HG02798 (cell line): ENCODE measurements around the gene SUN1.

Experiments
- ATAC-seq: cut with Tn5 transposase; IDR thresholded peaks from one replicate; pipeline ENCODE4 v1.9.1; 2021; ENCODE audit warnings: mild to moderate bottlenecking; ENCODE audit not compliant: unreplicated experiment, poor library complexity

SUN1 gene

GRCh38 chr7:875476-876076 is 43.3 kb downstream of the SUN1 start:
- no peak for ATAC-seq

GRCh38 chr7:876077-876971 is 44.0 kb downstream of the SUN1 start, which contains the start of gene GET4:
Gene GET4 (plus strand): TSS chr7:876554. CDS start chr7:876646, 92 bp downstream.
- peak; percentile 85 for ATAC-seq

GRCh38 chr7:876972-877311 is 44.7 kb downstream of the SUN1 start:
- ATAC-seq = peak; percentile 18

DNA sequence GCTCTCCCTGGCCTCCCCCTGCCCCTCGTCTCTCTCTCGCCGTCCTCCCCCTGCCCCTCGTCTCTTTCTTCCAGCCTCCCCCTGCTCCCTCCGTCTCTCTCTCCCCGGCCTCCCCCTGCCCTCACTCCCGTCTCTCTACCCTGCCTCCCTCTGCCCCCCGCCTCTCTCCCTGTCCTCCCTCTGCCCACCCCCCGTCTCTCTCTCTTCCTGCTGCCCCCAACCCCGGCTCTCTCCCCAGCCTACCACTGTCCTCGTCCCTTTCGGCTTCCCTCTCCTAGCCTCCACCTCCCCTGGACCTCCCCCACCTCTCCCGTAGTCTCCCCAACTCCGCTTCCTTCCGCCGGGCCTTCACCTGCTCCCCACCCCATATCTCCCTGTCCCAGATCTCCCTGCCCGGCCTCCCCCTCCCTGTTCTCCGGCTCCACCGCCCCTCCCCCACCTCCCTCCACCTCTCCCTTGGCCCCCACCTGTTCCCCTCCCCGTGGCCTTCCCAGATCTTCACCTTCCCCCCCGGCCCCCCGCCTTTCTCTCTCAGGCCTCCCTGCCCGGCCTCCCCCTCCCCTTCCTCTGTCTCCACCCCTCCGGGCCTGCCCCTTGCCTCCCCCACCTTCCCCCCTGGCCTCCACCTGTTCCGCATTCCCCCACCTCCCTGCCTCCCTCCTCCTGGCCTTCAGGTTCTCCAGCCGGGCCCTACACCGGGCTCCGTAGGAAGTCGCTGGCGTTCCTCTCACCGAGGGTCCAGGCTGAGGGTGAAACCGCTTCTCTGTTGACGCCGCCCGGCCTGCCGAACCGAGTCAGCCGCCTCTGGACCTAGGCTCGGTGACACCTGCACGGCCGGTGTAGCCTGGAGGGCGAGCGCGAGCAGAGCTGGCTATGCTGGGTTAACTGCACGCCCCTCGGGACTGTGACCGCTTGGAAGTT is 45.3 kb downstream of the SUN1 start:
- ATAC-seq = no peak

DNA sequence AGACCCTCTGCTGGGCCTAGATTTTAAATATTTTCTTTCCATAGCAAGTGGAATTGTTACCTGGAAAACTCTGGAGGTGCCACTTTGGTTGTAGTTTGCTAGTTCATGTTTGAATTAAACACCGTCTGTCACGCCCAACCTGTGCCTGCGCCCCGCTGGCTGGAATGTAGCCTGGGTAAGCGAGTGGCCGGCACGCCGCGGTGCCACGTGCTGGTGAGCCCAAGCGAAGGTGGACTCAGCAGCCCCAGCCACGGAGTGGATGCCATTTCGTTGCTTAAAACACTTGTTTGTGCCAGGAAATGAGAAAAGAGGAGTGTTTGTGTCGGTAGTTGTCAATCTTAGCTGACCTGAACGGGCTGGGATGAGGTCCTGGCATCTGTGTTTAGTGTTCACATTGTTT is 46.8 kb downstream of the SUN1 start:
- no peak for ATAC-seq

DNA sequence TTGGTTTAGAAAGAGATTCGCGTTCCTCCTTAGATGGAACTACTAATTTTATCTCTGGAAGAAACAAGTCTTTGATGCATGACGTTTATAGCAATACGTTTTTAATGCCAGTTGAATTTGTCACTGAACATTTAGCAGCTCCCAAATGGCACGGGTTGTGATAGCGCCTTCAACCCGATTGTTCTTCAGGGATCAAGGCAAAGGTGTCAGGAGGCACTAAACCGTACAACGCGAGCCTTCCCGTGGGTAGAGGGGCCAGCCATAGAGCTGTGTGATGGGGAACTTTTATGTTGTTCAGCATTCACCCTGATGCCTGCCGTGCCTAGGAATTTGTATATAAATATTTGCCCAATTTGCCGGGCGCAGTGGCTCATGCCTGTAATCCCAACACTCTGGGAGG is 47.4 kb downstream of the SUN1 start:
- ATAC-seq = no peak

- no peak for ATAC-seq
Measured at GRCh38 chr7:880450-880849, 48.2 kb downstream of the SUN1 start.

GRCh38 chr7:881441-882234 is 49.4 kb downstream of the SUN1 start:
- ATAC-seq = no peak

DNA sequence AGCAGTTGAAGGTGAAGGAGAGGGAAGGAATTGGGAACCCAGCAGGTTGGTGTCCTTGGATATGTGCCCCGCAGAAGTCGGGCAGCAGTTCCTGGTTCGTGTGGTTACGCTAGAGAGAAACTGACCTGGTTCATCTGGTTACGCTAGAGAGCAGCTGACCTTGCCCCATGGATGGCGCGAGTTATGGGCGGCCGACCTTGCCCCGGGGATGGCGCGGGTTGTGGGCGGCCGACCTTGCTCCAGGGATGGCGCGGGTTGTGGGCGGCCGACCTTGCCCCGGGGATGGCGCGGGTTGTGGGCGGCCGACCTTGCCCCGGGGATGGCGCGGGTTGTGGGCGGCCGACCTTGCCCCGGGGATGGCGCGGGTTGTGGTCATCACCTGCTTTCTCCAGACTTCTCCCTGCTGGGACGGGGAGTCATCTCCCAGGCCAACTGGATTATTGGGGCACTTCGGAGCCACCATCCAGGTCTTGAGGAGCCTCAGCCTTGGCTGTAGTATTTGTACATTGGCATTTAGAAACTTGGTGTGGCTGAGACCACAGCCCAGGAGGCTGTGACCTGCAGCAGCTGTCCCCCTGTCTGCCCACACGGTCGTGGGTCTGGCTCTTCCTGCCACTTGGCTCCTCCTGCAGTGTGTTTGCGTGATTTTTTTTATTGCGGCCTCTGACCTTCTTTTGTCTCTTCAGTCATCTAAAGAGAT is 50.2 kb downstream of the SUN1 start:
- ATAC-seq = no peak

GRCh38 chr7:883055-884021 is 51.1 kb downstream of the SUN1 start:
- ATAC-seq = no peak

DNA sequence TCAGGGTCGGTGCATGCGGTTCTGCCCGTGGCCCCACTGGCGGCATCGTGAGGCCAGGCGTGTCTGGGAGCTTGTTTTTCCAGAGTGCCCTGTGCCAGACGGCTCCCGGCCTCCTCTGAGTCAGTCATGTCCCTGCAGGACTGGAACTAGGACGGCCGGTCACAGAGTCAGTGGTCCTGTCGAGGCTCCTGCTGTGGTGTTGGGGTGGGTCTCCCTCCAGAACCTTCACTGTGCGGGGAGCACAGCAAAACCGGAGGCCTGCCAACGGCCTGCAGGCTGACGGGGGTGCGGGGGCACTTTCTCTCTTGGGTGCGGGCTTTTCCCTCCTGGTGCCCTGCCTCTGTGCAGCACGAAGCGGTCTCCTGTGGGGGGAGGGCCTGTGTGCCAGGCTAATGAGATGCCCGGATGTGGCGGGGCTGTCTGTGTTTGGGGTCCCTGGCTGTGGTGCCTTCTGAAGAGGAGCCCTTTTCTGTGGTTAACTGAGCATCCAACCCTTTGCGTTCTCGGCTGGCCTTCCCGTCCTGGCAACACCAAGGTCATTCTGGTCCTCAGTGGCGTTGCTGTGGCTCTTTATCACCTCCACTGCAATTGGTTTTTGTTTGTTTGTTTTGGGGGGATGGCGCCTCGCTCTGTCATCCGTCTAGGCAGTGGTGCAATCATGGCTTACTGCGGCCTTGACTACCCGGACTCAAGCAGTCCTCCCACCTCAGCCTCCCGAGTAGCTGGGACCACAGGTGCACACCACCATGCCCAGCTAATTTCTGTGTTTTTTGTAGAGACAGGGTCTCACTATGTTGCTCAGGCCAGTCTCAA is 52.1 kb downstream of the SUN1 start:
- ATAC-seq = no peak

- ATAC-seq = no peak
Measured at GRCh38 chr7:885261-885892, 53.1 kb downstream of the SUN1 start.

DNA sequence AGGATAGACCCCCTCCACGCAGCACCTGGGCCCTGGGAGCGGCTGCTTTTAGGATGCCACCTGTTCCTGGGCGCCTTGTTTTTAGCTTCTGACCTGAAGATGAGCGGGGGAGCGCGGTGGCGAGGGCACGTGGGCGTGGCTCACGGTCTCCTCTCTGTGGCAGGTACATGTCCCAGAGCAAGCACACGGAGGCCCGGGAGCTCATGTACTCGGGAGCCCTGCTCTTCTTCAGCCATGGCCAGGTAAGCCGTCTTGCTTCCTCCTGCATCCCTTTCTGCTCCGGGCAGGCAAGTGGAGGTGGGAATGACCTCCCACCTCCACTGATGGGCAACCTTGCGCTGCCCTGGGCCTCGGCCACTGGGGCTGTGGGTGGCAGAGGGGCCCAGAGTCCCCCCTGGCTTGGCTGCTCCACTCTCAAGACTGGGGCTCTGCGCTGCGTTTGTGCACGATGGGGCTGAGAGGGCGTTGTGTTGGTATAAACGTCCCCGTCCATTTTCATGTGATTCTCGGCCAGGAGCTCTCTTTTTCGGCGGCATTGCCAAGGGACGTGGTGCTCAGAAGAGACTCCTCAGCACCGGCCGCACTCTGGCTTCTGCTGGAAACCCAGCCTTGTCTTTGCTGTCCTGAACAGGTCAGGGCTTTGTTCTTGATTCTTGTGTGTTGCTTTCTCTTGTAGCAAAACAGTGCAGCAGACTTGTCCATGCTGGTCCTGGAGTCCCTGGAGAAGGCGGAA is 53.8 kb downstream of the SUN1 start:
- no peak for ATAC-seq

DNA sequence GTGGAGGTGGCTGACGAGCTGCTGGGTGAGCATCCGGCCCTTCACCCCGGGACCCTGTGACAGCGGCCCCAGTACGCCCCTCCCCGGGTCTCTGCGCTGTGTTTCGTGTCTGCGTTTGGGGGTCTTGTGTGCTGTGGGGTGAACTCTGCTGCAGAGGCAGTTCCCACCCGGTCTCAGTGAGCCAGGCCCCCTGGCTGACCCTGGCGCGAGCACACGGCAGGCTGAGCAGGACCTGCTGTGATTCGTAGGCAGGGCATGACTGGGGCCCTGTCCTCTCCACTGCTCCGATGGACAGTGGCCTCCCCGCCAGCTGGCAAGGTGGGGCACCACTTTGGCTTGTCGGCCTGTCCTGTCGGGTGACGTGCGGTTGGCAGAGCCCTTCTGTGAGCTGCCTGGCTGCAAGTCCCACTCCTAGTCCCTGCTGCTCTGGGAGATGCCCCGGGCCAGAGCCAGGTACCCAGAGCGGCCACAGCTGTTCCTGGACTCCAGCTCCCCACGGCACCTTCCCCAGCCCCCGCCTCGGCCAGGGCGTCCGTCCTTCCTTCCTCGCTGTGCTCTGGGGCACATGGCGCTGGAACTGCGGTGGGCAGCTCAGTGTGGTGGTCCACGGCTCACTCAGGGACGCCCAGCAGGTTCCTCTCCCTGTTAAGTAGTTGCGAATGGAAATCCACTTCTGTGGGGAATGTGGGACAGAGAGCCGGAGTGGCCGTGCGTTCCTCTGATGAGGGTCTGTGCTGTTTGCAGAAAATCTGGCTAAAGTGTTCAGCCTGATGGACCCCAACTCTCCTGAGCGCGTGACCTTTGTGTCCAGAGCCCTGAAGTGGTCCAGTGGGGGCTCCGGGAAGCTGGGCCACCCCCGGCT is 54.6 kb downstream of the SUN1 start:
- no peak for ATAC-seq

- no peak for ATAC-seq
Measured at GRCh38 chr7:887488-887820, 55.2 kb downstream of the SUN1 start.
